ENCODE measurements around the gene RNF126.
A peak's percentile ranks its signal among the peaks of the same experiment; 100 is the strongest.
"Not testable (repeated sequence)": the region's sequence is repeated elsewhere in the genome, so short reads cannot be mapped to it uniquely, and the experiment has no call there.

The RNF126 gene

DNA sequence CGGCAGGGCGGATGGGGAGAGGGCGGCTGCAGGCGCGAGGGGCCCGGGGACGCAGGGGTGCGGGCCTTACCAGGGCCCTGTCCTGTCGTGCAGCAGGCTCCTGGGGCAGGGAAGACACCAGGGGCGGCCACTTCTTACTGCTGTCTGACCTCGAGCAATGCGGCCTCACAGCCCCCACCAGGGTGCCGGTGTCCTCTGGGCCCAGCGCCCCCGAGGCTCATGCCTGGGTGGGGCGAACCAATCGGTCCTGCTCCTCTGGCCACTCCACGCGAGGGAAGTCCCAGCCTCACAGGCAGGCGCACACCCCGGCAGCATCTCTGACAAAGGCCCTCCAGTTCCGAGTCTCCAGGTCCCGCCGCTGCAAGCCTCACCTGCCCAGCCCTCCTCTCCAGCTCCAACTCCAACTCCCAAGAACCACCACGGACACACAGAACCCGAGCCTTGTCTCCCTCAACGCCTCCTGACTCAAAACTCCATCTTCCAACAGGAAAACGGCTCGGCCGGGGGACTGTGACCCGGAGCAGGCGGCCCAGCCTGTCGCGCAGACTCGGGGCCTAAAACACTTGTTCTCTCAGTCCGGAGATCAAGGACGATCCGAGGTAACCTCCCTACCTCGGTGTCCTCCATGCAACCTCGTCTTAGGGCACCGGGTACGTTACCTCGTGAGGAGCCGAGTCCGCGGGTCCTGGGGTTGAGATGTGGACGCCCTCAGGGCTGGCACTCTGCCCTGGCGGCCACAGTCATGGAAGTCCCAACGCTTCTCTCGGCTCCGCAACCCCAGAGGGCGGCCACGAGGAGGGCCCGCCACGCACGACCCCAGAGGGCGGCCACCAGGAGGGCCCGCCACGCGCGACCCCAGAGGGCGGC is 16.9 kb downstream of the RNF126 start:
- DNase-seq: no peak

DNA sequence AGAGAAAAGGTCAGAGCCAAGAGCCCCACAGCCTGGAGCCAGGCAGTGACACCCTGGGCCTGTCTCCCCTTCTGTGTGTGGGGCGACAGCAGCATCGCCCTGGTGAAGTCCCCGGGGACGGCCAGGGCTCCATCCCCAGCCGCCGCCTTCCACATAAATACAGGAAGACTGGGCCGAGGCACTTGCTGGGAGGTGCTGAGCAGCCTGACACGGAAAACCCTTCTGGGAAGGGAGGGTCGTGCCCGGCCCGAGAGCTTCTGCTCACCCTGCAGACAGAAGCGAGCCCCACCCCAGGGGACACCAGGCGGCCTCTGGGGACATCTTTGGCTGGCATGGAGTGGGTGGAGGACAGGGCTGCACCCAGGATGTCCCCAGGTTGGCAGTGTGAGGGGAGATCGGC is 18.2 kb downstream of the RNF126 start:
- no peak for DNase-seq

DNA sequence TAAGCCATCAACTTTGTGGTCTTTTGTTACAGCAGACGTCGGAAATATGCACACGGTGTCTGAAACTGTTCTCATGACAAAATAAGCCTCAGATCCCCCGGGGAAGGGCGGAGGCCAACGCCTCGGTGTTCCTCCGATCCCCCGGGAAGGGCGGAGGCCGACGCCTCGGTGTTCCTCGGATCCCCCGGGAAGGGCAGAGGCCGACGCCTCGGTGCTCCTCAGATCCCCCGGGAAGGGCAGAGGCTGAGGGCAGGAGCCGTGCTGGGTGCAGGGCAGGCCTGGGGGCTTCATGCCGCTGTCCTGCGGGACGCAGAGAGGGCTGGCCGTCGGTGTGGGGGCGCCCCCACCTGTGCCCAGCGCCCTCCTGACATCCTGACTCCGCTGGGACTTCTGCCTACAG is 18.7 kb downstream of the RNF126 start:
- DNase-seq: no peak

DNA sequence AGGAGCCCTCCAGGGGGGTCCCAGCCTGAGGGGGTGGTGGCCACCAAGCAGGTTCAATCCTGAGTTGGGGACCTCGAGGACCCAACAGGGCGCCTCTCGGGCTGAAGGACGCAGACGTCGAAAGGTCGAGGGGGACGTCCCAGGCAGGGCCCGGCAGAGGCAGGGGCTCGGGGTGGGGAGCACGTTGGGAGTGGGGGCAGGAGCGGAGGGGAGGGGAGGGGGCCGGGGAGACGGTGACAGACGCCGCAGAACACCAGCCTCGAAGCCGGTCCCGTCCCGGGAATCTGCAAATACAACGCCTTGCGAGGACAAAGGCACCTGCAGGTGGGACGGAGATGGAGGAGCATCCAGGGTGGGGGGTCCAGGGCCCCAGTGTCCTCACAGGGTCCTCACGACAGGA is 19.3 kb downstream of the RNF126 start:
- no peak for DNase-seq

DNA sequence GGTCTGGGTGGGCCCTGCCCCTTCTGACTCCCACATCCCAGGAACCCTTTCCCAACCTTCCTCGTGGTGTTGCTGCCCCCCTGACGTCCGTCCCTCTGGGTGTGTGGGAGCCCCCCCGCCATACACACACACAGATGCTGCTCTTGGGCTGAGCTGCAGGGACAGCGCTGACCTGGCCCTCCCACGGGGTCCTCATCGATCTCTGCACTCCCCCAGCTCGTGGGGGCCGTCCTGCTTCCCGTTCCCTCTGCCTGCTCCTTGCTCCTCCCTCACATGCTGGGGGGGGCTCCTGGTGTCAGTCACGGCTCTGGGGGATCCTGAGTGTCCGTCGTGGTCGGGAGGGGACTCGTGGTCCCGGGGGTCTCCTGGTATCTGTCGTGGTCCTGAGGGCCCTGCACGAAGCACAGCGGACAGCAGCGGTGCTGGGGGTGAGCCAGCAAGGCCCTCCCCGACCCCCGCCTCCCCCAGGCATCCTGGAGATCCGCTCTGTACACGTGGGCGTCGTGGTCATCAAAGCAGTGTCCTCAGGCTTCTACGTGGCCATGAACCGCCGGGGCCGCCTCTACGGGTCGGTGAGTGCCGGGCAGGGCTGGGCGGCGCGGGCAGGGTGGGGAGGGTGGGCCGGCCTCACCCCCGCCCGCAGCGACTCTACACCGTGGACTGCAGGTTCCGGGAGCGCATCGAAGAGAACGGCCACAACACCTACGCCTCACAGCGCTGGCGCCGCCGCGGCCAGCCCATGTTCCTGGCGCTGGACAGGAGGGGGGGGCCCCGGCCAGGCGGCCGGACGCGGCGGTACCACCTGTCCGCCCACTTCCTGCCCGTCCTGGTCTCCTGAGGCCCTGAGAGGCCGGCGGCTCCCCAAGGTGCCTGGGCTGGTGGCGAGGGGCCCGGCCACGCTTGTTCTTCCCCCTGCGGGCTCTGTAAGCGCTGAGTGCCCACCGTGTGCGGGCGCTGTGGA is 20.0 kb downstream of the RNF126 start:
- DNase-seq: no peak

DNA sequence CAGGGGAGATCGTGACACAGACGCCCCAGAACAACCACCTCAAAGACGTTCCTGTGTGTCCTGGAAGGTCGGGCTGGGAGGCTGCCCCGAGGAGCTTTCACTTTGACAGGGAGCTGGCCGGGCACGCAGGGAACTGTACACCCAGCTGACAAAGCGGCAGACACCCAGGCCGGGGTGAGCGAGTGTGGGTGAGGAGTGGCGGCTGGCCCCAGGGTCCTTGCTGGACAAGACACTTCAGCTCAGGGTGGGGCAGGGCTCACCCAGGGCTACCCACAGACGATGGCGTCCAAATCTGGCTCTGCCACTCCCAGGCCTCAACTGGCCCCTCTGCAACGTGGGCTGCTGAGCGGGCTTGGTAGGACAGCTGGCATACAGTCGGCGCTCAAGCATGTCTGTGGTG is 21.3 kb downstream of the RNF126 start:
- DNase-seq: no peak

DNA sequence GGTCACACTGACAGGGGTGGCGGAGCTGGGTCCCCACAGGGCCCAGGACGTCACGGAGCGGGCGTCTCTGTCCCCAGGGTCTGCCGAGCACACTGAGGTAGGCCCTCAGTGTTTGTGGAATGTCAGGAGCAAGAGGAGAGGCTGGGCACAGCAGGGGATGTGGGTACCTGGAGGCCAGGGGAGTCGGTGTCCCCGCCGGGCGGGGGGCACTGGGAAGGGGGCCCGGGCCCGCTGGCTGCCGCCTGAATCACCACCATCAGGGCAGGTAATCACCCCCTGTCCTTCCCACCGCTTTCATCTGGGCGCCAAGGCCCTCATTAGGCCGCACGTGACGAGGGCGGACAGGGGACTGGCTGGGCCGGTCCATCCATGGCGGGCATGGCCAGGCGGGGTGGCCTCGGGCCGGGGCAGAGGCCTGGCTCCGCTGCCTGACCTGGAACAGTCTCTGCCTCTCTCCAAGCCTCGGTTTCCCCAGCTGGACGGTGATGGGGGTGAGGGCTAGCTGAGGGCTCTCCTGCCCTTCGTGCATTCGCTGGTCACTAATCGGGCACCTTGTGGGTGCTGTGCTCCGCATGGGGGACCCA is 22.3 kb downstream of the RNF126 start:
- DNase-seq: no peak

DNA sequence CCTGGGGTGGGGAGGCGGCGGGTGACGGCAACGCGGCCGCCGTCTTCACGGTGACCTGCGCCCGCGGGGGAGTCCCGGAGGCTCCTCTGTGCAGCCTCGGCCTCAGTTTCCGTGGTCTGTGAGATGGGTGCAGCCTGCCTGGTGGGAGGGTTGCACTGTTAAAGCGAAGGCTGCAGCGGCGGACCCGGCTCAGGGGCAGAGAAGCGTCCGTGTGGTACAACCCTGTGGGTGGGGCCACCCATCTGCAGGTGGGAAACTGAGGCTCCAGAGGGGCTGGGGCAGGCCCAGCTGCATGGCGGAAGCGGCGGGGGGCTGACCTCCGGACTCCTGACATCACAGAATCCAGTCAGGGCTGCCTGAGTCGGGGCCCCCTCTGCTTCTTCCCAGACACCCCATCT is 22.9 kb downstream of the RNF126 start:
- DNase-seq: no peak

DNA sequence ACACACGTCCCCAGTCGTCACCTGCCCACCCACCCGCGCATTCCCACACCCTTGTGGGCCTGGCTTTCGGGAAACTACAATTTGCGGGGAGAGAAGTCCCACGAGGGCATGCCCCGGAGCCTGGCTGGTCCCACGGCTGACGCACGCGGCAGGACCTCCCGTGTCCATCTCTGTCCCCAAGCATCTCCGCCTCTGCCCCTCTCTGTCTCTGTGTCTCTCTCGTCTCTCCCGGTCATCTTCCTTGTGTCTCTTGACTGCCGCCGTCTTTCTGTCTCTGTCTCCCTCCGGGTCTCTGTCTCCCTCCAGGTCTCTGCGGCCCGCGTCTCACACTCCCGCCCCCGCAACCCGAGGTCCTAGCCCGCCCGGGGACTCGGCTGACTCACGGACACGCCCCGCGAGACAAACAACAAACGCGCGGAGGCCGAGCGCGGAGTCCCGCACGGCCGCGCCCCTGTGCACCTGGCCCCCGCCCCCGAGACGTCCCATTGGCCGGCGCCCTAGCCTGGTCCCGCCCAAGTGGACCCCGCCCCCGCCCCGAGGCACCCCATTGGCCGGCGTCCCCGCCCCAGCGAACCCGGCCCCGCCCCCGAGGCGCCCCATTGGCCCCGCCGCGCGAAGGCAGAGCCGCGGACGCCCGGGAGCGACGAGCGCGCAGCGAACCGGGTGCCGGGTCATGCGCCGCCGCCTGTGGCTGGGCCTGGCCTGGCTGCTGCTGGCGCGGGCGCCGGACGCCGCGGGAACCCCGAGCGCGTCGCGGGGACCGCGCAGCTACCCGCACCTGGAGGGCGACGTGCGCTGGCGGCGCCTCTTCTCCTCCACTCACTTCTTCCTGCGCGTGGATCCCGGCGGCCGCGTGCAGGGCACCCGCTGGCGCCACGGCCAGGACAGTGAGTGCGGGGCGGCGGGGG is 23.5 kb downstream of the RNF126 start, which contains the start of gene FGF22:
TSS of gene FGF22 (plus strand) at position 627 of the 908 bp plus-strand sequence. CDS start at position 674, 47 bp downstream.
- peak; percentile 25 for DNase-seq

DNA sequence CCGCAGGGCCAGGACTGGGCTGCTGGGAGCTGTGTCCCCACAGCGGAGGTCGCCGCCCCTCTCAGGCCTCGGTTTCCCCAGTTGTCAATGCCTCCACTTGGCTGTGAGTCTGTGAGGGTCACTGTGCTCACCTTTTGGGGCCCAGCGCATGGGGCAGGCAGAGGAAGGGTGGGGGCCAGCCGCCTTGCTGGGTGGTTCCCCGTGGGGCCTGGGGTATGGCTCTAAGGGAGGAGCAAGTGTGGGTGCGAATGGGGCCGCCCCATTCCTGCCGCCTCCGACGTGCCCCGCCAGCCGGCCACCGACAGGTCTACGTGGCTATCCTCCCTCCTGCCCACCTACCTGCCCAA is 24.1 kb downstream of the RNF126 start:
- no peak for DNase-seq

DNA sequence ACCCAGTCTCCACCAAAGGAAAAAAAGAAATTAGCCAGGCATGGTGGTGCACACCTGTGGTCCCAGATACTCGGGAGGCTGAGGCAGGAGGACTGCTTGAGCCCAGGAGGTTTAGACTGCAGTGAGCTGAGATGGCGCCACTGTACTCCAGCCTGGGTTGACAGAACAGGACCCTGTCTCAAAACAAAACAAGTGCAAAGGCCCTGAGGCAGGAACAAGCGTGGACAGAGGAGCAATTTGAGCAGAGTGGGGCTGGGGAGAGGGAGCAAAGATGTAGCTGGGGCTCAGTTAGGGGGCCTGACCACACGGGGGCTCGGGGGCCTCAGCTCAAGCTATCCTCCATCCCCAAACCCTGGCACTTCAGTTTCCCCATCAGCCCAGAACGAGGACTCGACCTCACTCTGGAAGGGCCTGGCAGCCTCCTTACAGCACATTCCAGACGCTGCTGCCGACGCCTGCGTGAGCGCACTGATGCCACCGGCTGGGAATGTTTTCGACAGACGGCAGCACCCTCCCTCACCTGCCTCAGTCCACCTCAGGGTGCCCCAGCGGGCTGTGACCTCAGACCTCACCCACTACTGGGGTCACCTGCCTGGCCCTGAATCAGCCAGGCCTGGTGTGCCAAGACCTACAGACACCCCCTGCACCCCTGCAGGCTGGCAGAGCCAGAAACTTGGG is 27.9 kb downstream of the RNF126 start:
- DNase-seq: no peak

DNA sequence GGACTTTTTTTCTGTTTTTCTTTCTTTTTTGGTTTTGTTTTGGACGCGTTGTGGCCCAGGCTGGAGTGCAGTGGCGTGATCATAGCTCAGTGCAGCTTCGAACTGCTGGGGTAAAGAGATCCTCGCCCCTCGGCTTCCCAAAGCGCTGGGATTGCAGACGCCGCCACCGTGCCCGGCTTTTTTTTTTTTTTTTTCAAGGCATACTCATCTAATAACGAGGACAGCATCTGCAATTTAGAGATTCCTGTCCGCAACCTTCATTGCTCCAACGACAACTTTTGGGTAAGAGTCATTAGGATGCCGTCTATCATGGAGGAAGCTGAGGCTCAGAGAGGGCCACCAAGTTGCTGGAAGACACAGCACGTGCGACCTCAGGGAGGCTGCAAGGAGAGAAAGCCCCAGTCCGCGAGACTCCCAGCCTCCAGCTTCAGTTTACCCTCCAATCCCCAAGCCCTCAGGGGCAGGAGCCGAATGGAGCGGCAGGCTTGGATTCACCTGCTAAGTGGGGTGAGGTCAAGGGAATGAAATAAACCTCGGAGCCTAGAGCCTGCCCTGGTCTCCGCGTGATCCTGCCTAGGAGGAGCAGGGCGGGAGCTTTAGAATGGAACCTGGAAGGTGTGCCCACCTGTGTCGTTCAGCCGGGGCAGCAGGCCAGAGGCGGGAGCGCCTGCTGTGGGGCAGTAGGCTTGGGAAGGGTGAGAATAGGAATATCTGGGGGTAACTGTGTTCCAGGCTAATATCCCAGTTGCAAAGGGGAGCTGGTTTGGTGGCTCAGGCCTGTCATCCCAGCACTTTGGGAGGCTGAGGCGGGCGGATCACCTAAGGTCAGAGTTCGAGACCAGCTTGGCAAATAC is 29.0 kb downstream of the RNF126 start:
- no peak for DNase-seq

DNA sequence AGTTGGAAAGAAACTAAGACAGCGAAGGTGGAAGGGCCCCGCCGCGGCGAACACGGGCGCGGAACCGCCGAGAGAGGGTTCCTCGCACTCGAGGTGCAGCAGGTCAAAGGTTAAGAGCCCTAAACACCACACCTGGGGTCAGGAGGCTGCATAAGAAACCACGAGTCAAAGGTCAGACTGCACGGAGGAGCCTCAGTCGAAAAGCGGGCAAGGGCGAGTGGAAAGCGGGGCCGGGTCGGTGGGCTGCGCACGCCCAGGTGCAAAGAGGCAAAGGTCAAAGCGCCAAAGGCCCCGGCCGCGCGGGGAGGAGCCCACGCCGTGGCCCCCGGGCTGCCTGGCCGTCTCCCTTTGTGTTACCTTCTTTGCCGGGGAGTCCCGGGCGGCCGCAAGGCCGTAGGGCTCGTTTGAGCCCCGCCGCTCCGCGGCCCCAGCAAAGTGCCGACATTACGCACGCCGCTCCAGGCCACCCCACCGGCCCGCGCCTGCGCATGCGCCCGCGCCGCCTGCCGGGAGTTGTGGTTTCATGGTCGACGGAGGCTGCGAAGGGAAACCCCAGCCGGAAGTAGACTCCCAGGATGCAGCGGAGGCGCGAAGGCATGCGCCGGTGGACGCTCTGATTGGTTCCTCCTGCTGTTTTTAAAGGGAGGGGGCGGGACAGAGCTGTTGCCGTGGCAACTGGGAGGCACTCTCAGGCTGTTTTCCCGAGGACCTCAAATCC is 29.8 kb downstream of the RNF126 start, which contains the start of gene POLRMT:
TSS of gene POLRMT (minus strand) at position 470 of the 718 bp plus-strand sequence. CDS start at position 445, 25 bp downstream.
- peak; percentile 94 for DNase-seq

DNA sequence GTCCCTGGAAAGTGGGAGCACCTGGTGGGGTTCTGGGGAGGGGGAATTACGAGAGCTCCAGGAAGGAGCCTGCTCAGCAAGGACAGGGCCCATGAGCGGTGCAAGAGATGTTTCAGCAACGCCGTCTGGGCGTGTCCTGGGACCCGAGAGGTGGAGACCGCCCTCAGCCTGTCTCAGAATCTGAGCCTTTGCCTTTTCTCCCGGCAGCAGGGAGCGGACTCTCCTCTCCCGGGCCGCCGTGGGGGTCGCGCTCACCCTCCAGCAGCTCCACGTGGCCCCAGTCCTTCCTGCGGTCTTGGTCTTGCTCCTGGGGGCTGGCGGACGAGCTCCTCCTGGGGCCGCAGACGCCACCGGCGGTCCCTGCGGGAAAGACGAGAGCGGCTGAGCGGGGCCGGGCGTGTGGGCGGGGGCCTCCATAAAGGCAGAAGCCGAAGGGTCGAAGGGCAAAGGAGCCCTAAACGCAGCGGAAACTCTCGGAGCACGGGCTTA is 30.4 kb downstream of the RNF126 start:
- DNase-seq: no peak

DNA sequence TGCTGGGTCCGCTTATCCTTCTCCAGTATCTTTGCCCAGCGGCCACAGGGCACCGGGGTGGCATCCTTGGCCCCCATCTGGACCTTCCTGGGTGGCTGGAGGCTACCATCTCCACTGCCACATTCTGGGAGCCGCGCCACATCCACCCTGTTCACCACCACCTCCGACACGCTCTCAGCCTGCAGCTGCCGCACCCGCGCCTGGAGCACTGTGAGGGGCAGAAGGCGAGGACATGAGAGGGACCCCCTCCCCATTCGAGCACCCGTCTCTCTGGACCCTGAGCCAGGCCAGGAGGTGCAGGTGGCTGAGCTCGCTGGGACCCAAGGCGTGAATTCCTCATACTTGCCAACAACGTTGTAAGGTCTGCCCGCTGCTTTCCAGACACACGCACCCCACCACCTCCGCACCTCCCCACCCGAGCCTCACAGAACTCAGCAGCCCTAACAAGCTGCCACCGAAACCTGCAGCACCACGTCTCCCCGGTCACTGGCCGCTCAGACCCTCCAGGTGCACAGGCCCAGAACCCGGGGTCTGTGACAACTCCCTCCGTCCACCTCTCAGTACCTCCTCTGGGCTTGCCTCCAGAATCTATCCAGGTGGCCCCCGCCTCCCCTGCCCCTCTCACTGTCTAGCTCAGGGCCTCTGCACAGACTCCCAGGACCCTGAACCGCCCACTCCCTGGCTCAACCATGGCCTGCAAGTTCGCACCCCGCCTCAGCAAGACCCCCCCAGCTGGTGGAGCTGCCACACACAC is 32.9 kb downstream of the RNF126 start:
- DNase-seq: no peak

DNA sequence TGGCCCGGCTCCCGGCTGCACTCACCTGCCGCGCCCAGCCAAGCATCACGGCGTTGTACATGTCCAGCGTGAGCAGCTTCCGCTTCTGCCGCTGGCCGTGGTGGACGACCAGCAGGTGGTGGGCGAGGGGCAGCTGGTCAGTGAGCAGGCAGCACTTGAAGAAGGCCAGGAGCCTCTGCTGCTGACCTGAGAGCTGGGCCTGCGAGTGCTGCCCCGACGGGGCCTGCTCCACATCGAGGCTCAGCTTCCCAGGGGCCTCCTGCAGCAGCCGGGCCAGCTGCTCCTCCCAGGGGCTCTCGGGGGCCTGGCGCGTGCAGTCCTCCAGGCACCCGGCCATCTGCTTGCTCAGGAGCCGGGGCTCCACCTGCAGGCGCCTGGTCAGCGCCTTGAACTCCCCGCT is 33.5 kb downstream of the RNF126 start:
- not testable (repeated sequence) for DNase-seq

DNA sequence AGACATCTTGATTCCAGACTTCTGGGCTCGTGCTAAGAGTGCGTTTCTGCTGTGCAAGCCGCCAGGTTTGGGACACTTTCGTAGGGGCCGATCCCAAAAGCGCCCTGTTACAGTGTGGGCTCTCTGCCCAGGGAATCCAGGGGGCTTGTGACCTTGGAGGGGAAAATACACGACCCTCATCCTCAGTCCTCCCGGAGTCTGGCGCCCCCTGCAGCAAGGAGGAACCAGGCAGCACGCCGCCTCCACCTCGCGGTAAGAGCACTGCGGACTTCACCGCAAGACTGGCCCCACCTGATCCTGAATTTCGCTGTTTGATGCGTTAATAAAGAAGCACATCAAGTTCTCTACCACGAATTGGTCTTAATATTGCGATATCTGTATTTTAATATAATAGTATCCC is 34.8 kb downstream of the RNF126 start:
- DNase-seq: no peak

DNA sequence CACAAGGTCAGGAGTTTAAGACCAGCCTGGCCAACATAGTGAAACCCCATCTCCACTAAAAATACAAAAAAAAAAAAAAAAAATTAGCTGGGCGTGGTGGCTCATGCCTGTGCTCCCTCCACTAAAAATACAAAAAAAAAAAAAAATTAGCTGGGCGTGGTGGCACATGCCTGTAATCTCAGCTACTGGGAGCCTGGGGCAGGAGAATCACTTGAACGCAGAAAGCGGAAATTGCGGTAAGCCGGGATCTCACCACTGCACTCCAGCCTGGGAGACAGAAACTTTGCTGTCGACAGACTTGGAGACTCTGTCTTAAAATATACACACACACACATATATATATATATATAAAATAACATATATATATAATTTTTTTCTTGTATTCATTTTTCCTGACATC is 36.4 kb downstream of the RNF126 start:
- not testable (repeated sequence) for DNase-seq

DNA sequence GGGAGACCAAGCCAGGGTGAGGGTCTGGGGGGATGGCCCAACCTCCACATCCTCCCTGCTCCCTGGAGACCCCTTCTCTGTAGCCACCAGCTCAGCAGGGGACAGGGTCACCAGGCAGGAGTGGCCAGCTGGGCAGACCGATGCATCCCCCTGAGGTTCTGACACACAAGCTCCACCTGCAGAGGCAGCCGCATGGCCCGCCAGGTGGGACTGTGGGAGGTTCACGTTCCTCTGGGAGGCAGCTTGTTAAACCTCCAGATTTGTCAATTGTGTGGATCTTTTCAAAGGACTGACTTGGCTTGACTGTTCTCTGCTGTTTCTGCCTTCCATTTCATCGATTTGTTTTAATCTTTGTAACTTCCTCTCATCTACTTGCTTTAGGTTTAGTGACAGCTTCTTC is 37.8 kb downstream of the RNF126 start:
- no peak for DNase-seq

Data from DMS79 treated with DMSO at 0.1 percent for 48 hours (cell line).